Neural crest cell (in vitro differentiated cells): ENCODE data around the gene KRTAP10-6. TPM values are rescaled to one million over a fixed set of nuclear protein-coding genes. Genes with fewer than 3 reads are reported as not detected.
A peak's percentile ranks its signal among the peaks of the same experiment; 100 is the strongest.

Experiments
- DNase-seq: peaks from one replicate; pipeline ENCODE4 v3.0.0; 2021; ENCODE audit warnings: low read depth, mixed read lengths, low spot score
- H3K27ac Mint-ChIP-seq: one replicate; pipeline ENCODE4 v1.8.0; 2021; ENCODE audit warnings: mild to moderate bottlenecking, mixed read lengths; ENCODE audit not compliant: unreplicated experiment
- H3K27me3 Mint-ChIP-seq: 2 replicates; pipeline ENCODE4 v1.8.0; 2021; ENCODE audit warnings: low read depth, mild to moderate bottlenecking, mixed read lengths
- H3K36me3 Mint-ChIP-seq: 2 replicates; pipeline ENCODE4 v1.8.0; 2021; ENCODE audit warnings: low read depth, mild to moderate bottlenecking, mixed read lengths
- H3K4me1 Mint-ChIP-seq: 2 replicates; pipeline ENCODE4 v1.8.0; 2021; ENCODE audit warnings: mixed read lengths
- H3K4me3 Mint-ChIP-seq: one replicate; pipeline ENCODE4 v1.8.0; 2021; ENCODE audit warnings: mild to moderate bottlenecking, mixed read lengths
- H3K9me3 Mint-ChIP-seq: 2 replicates; pipeline ENCODE4 v1.8.0; 2021; ENCODE audit warnings: mixed read lengths
- total RNA-seq: library from RNA; stranded (reverse); gene quantifications from 2 replicates; pipeline ENCODE4 v1.2.1, GENCODE V29; 2021
- TF ChIP-seq, protein P1 (sequence below): fragments of 200-600 bp; sonication (generic); conservative IDR thresholded peaks from 2 replicates; pipeline ENCODE4 v1.5.0; 2021; ENCODE audit warnings: antibody characterized with exemption, mild to moderate bottlenecking

KRTAP10-6 gene
- total RNA-seq, 1 donor from 2014 or later = not detected

- Mint-ChIP-seq H3K27me3 (peaks cover 6% of the 10 kb centered on the region), H3K27ac (no peak overlapping the region), H3K4me1 (no peaks in the 10 kb centered on the region), H3K4me3 (no peak overlapping the region), H3K9me3 (peaks cover 7% of the 10 kb centered on the region), H3K36me3 (peaks cover 3% of the 10 kb centered on the region)
- DNase-seq = no peak
- TF ChIP-seq, protein P1, sequence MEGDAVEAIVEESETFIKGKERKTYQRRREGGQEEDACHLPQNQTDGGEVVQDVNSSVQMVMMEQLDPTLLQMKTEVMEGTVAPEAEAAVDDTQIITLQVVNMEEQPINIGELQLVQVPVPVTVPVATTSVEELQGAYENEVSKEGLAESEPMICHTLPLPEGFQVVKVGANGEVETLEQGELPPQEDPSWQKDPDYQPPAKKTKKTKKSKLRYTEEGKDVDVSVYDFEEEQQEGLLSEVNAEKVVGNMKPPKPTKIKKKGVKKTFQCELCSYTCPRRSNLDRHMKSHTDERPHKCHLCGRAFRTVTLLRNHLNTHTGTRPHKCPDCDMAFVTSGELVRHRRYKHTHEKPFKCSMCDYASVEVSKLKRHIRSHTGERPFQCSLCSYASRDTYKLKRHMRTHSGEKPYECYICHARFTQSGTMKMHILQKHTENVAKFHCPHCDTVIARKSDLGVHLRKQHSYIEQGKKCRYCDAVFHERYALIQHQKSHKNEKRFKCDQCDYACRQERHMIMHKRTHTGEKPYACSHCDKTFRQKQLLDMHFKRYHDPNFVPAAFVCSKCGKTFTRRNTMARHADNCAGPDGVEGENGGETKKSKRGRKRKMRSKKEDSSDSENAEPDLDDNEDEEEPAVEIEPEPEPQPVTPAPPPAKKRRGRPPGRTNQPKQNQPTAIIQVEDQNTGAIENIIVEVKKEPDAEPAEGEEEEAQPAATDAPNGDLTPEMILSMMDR = no peak
Measured at GRCh38 chr21:44569861-44570517, 22.3 kb downstream of the KRTAP10-6 start.

GRCh38 chr21:44568667-44569556, 23.4 kb downstream of the KRTAP10-6 start:
- Mint-ChIP-seq H3K27ac (peak overlapping the region; percentile 19), H3K27me3 (peaks cover 6% of the 10 kb centered on the region), H3K4me3 (no peak overlapping the region), H3K36me3 (peaks cover 3% of the 10 kb centered on the region), H3K4me1 (no peaks in the 10 kb centered on the region), H3K9me3 (peaks cover 7% of the 10 kb centered on the region)
- DNase-seq = no peak
- TF ChIP-seq, protein P1 = no peak

GRCh38 chr21:44568261-44568660, 24.0 kb downstream of the KRTAP10-6 start:
- Mint-ChIP-seq H3K27me3 (peaks cover 7% of the 10 kb centered on the region), H3K4me3 (no peak overlapping the region), H3K9me3 (peaks cover 7% of the 10 kb centered on the region), H3K4me1 (no peaks in the 10 kb centered on the region), H3K36me3 (peaks cover 3% of the 10 kb centered on the region), H3K27ac (no peak overlapping the region)
- TF ChIP-seq, protein P1 = no peak
- DNase-seq = no peak

- H3K36me3 Mint-ChIP-seq = peaks cover 3% of the 10 kb centered on the region
Measured at GRCh38 chr21:44567481-44568171, 24.7 kb downstream of the KRTAP10-6 start.

GRCh38 chr21:44566403-44566802, 25.9 kb downstream of the KRTAP10-6 start:
- H3K27me3 Mint-ChIP-seq = peaks cover 8% of the 10 kb centered on the region
- H3K27ac Mint-ChIP-seq = no peak overlapping the region
- H3K4me1 Mint-ChIP-seq = no peaks in the 10 kb centered on the region
- TF ChIP-seq, protein P1 = no peak
- H3K36me3 Mint-ChIP-seq = peaks cover 3% of the 10 kb centered on the region
- no peak overlapping the region for H3K4me3 Mint-ChIP-seq
- H3K9me3 Mint-ChIP-seq = peaks cover 5% of the 10 kb centered on the region
- DNase-seq = no peak

More at GRCh38 chr21:44567481-44568171, 24.7 kb downstream of the KRTAP10-6 start:
- Mint-ChIP-seq H3K27ac (no peak overlapping the region), H3K27me3 (peaks cover 8% of the 10 kb centered on the region), H3K4me3 (no peak overlapping the region), H3K9me3 (peaks cover 7% of the 10 kb centered on the region), H3K4me1 (no peaks in the 10 kb centered on the region)
- DNase-seq = no peak
- TF ChIP-seq, protein P1 = no peak
